Activated CD8-positive, alpha-beta memory T cell treated with anti-CD3 and anti-CD28 coated beads for 36 hours (primary cell): ENCODE measurements around the gene KCNJ1. TPM values are rescaled to one million over a fixed set of nuclear protein-coding genes. Genes with fewer than 3 reads are reported as not detected.

Source experiments
- CTCF ChIA-PET: fragments of 350-600 bp; sonication (Branson Sonifier 250); formaldehyde crosslinking; loops from one replicate; lab custom pipeline; 2021; ENCODE audit warnings: antibody characterized with exemption; lab: Charles Lee
- POLR2A ChIA-PET: fragments of 350-600 bp; sonication (Branson Sonifier 250); formaldehyde crosslinking; loops from one replicate; lab custom pipeline; 2021; ENCODE audit warnings: antibody characterized with exemption; lab: Charles Lee
- total RNA-seq, 2 experiments: library from RNA; stranded (reverse); gene quantifications; one replicate each; pipeline ENCODE4 v1.2.3, GENCODE V29; 2021

Gene KCNJ1
- total RNA-seq, result not detected

GRCh38 chr11:128867277-128867676 is at the start of gene KCNJ1:
TSS of gene KCNJ1 (minus strand) at chr11:128867296. CDS start at chr11:128840243, 27,053 bp downstream.
- ChIA-PET CTCF (no interaction called here), POLR2A (no interaction called here)

- ChIA-PET POLR2A (no interaction called here), CTCF (interaction anchor here (0.6 kb wide), 1 partner anchor 167 kb away, joined by 5 read pairs; no protein-coding TSS in a partner anchor)
Measured at GRCh38 chr11:128916681-128917080, 49.6 kb upstream of the KCNJ1 start.

- ChIA-PET CTCF (interaction anchor here (0.6 kb wide), 1 partner anchor 168 kb away, joined by 5 read pairs; no protein-coding TSS in a partner anchor), POLR2A (no interaction called here)
Measured at GRCh38 chr11:128916037-128916572, 49.0 kb upstream of the KCNJ1 start.

- ChIA-PET POLR2A (no interaction called here), CTCF (no interaction called here)
Measured at GRCh38 chr11:128915149-128915521, 48.0 kb upstream of the KCNJ1 start.

- POLR2A ChIA-PET, result no interaction called here
- CTCF ChIA-PET, result interaction anchor here (0.7 kb wide), 1 partner anchor 29 kb away, joined by 3 read pairs; no protein-coding TSS in a partner anchor
Measured at GRCh38 chr11:128914216-128915148, 47.4 kb upstream of the KCNJ1 start.

GRCh38 chr11:128913806-128914205 is 46.7 kb upstream of the KCNJ1 start:
- ChIA-PET CTCF (interaction anchor here (0.7 kb wide), 1 partner anchor 28 kb away, joined by 3 read pairs; no protein-coding TSS in a partner anchor), POLR2A (no interaction called here)

GRCh38 chr11:128911701-128912100 is 44.6 kb upstream of the KCNJ1 start:
- POLR2A ChIA-PET, result no interaction called here
- CTCF ChIA-PET, result no interaction called here

- POLR2A ChIA-PET, result no interaction called here
- CTCF ChIA-PET, result no interaction called here
Measured at GRCh38 chr11:128911239-128911638, 44.1 kb upstream of the KCNJ1 start.

- POLR2A ChIA-PET, result no interaction called here
- CTCF ChIA-PET, result no interaction called here
Measured at GRCh38 chr11:128910576-128910975, 43.5 kb upstream of the KCNJ1 start.

GRCh38 chr11:128909438-128910125 is 42.5 kb upstream of the KCNJ1 start:
- ChIA-PET CTCF (interaction anchor here (1.2 kb wide), 1 partner anchor 25 kb away, joined by 3 read pairs; no protein-coding TSS in a partner anchor), POLR2A (no interaction called here)

- POLR2A ChIA-PET, result no interaction called here
- CTCF ChIA-PET, result interaction anchor here (0.7 to 0.8 kb wide), 2 partner anchors 16 to 25 kb away, joined by 3 read pairs; no protein-coding TSS in a partner anchor
Measured at GRCh38 chr11:128908391-128909246, 41.5 kb upstream of the KCNJ1 start.

- ChIA-PET POLR2A (no interaction called here), CTCF (interaction anchor here (2.7 kb wide), 1 partner anchor 16 kb away, joined by 9 read pairs; the partner anchor contains the start of gene KCNJ5)
Measured at GRCh38 chr11:128907585-128907984, 40.5 kb upstream of the KCNJ1 start.

- POLR2A ChIA-PET, result no interaction called here
- CTCF ChIA-PET, result interaction anchor here (0.6 to 3.8 kb wide), 3 partner anchors 15 to 26 kb away, joined by 3 to 20 read pairs (median 9); partner anchors contain the start of gene KCNJ5
Measured at GRCh38 chr11:128906185-128907050, 39.3 kb upstream of the KCNJ1 start.

- POLR2A ChIA-PET, result interaction anchor here (0.5 kb wide), 1 partner anchor 1466 kb away, joined by 5 read pairs; no protein-coding TSS in a partner anchor
- CTCF ChIA-PET, result interaction anchor here (0.6 to 3.8 kb wide), 4 partner anchors 14 to 27 kb away, joined by 3 to 20 read pairs (median 6); partner anchors contain the start of gene KCNJ5
Measured at GRCh38 chr11:128905345-128906184, 38.5 kb upstream of the KCNJ1 start.

- ChIA-PET CTCF (interaction anchor here (0.6 to 3.8 kb wide), 4 partner anchors 14 to 20 kb away, joined by 3 to 20 read pairs (median 6); partner anchors contain the start of gene KCNJ5), POLR2A (interaction anchor here (0.5 kb wide), 1 partner anchor 1466 kb away, joined by 5 read pairs; no protein-coding TSS in a partner anchor)
Measured at GRCh38 chr11:128904656-128905344, 37.7 kb upstream of the KCNJ1 start.

- CTCF ChIA-PET, result interaction anchor here (1.5 to 3.8 kb wide), 2 partner anchors 14 to 20 kb away, joined by 3 to 20 read pairs; no protein-coding TSS in a partner anchor
- POLR2A ChIA-PET, result no interaction called here
Measured at GRCh38 chr11:128904303-128904655, 37.2 kb upstream of the KCNJ1 start.
